HG02623 (cell line): ENCODE data around the gene IZUMO2.
"Not testable (repeated sequence)": the region's sequence is repeated elsewhere in the genome, so short reads cannot be mapped to it uniquely, and the experiment has no call there.

Experiments used
- ATAC-seq: cut with Tn5 transposase; IDR thresholded peaks from one replicate; pipeline ENCODE4 v1.9.1; 2021; ENCODE audit warnings: moderate library complexity; ENCODE audit not compliant: unreplicated experiment

The IZUMO2 gene

GRCh38 chr19:50136603-50137365 is 26.3 kb downstream of the IZUMO2 start:
- not testable (repeated sequence) for ATAC-seq

GRCh38 chr19:50135856-50136602 is 27.1 kb downstream of the IZUMO2 start:
- ATAC-seq: not testable (repeated sequence)

- ATAC-seq: not testable (repeated sequence)
Measured at GRCh38 chr19:50134777-50135719, 28.0 kb downstream of the IZUMO2 start.

GRCh38 chr19:50133518-50134492 is 29.3 kb downstream of the IZUMO2 start:
- not testable (repeated sequence) for ATAC-seq

GRCh38 chr19:50104012-50104411 is 59.1 kb downstream of the IZUMO2 start:
- ATAC-seq: not testable (repeated sequence)

GRCh38 chr19:50103405-50103804 is 59.7 kb downstream of the IZUMO2 start:
- ATAC-seq: not testable (repeated sequence)
